ENCODE data around the gene H3-3A.

H3-3A gene

GRCh38 chr1:226116673-226117072, 54.2 kb downstream of the H3-3A start:
- no peak for DNase-seq

- DNase-seq, result no peak
Observed at GRCh38 chr1:226117330-226117729, 54.8 kb downstream of the H3-3A start.

GRCh38 chr1:226118357-226118756, 55.8 kb downstream of the H3-3A start:
- no peak for DNase-seq

GRCh38 chr1:226119169-226119568, 56.7 kb downstream of the H3-3A start:
- DNase-seq, result no peak

- no peak for DNase-seq
Observed at GRCh38 chr1:226120398-226120797, 57.9 kb downstream of the H3-3A start.

GRCh38 chr1:226121049-226121586, 58.6 kb downstream of the H3-3A start:
- DNase-seq, result no peak
